HG03460 (cell line): ENCODE data around the gene C8B.

Source experiments
- ATAC-seq: cut with Tn5 transposase; IDR thresholded peaks from one replicate; pipeline ENCODE4 v1.9.1; 2021; ENCODE audit not compliant: unreplicated experiment

Gene C8B

GRCh38 chr1:56973923-56974742 lies 8.3 kb upstream of the C8B start:
- no peak for ATAC-seq

DNA sequence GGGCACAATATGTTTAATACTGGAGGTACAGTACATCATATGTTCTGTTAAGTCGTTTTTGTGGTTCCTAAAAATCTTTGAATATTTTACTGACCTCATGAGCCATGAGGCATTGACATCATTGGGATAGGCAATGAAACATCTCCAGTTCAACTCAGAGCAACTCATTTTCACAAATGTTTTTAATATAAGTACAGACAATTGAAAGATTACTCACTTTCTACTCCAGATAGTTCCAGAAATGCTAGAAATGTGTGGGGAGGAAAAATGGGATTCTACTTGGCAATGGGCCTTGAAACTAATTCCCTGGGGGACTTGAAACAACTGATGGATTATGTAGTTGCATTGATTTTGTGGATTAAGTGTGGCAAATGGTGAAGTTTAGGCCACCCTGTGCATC lies 7.2 kb upstream of the C8B start:
- no peak for ATAC-seq

- ATAC-seq: no peak
These were observed 4.5 kb upstream of the C8B start for GRCh38 chr1:56970280-56970679.

- ATAC-seq: no peak
These were observed 3.2 kb upstream of the C8B start for GRCh38 chr1:56968878-56969495.

DNA sequence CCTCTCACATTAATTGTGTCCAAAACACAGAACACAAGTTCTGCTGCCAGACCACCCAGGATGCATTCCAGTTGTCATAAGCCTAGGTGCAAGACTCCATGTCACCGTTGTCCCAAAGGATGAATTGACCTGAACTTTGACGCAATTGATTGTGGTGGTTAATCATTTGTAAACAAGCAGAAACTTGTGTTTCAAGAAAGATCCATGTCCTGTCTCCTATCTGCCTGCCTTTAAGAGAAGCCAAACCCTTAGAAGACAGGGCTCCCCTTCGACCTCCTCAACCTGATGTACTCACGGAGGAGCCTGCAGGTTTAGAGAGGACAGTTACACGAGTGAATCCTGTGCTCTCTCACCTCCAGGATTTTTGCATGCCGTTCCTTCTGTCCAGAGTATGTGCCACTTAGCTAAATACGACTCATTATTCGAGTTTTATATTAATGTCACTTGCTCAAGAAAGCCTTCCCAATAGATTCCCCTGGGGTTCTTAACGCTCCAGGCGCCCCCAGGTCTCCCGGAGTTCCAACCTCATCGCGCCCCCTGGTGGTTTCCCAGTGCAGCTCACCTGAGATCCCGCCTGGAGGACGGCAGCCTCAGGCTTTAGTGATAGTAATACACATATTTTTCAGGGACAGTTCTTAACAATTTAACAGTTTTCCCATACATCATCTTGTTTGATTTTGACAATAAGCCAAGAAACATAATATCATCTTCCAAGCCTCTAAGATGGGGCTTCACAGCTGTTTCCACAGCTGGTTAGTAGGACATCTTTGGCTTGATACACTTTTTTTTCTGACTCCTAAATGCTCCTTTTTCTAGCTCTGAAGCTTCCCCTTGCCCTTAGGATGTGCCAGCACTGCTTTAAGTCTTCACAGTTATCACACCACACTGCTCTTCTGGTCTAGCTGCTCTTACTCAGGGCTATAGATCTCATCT lies 2.4 kb upstream of the C8B start:
- no peak for ATAC-seq

GRCh38 chr1:56967355-56967754 lies 1.5 kb upstream of the C8B start:
- no peak for ATAC-seq

DNA sequence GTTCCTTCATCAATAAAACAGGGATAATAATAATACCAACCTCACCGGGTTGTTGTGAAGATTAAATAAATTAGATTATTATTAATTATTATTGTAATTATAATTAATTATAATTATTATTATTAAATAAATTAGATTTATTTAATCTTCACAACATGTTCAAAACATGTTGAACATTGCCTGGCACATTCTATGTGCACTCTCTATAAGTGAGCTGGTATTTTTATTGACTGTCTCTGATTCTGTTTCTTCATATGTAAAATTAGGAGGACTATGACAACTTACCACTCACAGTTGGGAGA lies 834 bp upstream of the C8B start:
- ATAC-seq: no peak

- no peak for ATAC-seq
These were observed 624 bp downstream of the C8B start for GRCh38 chr1:56965191-56965590.

DNA sequence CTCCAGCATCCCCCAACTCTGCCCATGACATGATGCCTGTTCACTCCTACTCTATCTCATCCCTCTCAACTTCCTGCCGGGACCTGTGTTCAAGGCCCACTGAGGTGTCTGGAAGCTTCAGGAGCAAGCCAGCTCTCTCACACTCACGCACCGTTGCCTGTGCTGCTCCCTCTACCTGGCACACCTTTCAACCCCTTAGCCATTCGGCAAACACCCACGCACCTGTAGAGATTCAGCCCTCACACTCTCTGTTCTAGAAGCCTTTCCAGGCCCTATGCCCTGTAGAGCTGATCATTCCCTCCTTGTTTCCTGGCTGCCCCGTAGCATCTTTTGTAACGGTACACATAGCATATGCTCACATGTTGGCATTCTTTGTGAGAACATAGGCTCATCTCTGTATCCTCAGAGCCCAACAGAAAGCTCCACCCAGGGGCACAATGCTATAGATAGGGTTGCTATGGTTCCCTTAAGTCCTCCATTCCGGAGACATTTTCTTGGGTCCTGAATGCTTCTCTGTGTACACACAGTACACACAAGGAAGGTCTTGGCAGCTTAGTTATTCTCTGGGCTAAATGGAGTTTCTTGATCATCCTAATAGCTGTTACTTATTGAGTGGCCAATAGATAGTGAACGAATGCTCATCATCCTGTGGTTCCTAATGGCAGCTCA lies 1.3 kb downstream of the C8B start:
- ATAC-seq: no peak

DNA sequence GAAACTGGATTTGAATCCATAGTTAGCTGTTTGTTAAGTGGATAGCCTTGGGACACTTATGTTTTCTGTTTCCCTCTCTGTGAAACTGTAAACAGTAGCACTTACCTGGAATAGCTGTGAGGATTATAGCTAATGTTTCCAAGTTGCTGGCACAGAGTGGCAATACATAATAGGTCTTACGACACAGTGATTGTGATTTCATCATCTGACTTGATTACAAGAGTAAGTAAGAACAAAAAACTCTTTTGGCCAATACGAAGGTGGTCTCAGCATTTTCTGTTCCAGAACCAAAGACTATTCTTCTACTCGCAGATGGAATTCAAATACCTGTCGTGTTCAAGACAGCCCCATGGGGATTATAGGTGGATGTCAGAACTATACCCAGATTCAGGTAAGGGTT lies 2.1 kb downstream of the C8B start:
- no peak for ATAC-seq

DNA sequence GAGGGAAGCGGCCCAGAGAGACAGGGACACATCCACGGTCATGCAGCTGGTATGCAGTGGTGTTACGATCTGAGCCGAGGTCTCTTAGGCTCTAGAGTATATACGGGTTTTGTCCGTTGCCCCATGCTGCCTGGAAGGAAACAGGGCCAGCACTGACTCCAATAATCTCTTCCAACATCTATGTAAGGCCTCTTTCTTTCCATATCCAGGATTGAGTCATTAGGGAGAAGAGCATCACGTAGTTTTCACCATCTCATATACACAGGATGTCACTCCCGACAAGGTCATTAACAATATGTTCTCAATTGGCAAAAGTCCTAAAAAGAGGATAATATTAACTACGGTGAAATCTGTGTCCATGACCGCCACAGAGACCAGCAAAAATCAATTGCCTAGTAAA lies 4.4 kb downstream of the C8B start:
- no peak for ATAC-seq

DNA sequence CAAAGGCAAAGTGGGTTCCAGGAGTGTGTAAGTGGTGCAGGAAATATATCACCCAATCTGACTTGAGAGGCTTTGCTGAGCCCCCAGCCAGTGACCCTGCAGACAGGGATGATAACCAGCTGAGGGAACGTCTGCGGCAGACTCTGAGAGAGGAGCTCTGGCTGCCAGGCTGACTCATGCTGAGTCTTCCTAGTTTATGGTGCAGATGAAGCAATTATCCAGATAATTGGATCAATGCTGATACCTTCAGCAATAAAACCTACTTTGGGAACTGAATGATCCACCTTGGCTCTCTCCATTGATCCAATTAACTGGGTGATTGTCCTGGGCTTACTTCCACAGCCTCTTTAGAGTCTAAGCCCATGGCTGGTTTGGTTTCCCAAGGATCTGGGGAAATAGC lies 7.3 kb downstream of the C8B start:
- ATAC-seq: no peak

- ATAC-seq: no peak
These were observed 7.9 kb downstream of the C8B start for GRCh38 chr1:56957931-56958330.

- ATAC-seq: no peak
These were observed 11.2 kb downstream of the C8B start for GRCh38 chr1:56954664-56955063.

DNA sequence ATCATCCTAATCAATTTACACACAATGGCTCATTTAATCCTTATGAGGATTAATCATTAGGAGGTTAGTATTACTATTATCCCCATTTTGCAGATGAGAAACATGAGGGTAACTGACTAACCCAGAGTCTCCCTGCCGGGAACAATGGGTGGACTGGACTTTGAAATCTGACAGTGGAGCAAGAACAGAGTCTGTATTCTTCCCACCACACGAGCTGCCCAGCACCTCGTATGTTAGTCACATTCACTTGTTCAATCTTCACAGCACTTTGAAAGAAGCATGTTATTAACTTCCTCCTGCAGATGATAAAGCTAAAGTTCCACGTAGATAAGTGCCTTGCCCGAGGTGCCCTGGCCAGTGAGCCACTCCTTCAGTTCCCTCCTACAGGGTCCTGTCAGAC lies 12.4 kb downstream of the C8B start:
- ATAC-seq: no peak

GRCh38 chr1:56952501-56952900 lies 13.3 kb downstream of the C8B start:
- no peak for ATAC-seq

GRCh38 chr1:56948403-56949023 lies 17.3 kb downstream of the C8B start:
- ATAC-seq: no peak

GRCh38 chr1:56940039-56940438 lies 25.8 kb downstream of the C8B start:
- no peak for ATAC-seq

- no peak for ATAC-seq
These were observed 26.6 kb downstream of the C8B start for GRCh38 chr1:56939209-56939608.

GRCh38 chr1:56938646-56939045 lies 27.2 kb downstream of the C8B start:
- ATAC-seq: no peak
